Measurements from ENCODE around the gene ACAA1.
"Not testable (repeated sequence)": the region's sequence is repeated elsewhere in the genome, so short reads cannot be mapped to it uniquely, and the experiment has no call there.

The ACAA1 gene

GRCh38 chr3:38136777-38137614 is at the start of gene ACAA1:
Gene ACAA1, minus strand, starts transcription at chr3:38137127. Its CDS starts 92 bp downstream, at chr3:38137035.
- peak; percentile 97 for DNase-seq

- DNase-seq = no peak
These were observed 40.3 kb upstream of the ACAA1 start for GRCh38 chr3:38177181-38177580.

- peak; percentile 15 for DNase-seq
These were observed 37.0 kb upstream of the ACAA1 start for GRCh38 chr3:38173834-38174418.

- no peak for DNase-seq
These were observed 34.7 kb upstream of the ACAA1 start for GRCh38 chr3:38171622-38172021.

- no peak for DNase-seq
These were observed 33.8 kb upstream of the ACAA1 start for GRCh38 chr3:38170722-38171121.

- peak; percentile 26 for DNase-seq
These were observed 32.0 kb upstream of the ACAA1 start for GRCh38 chr3:38169027-38169317.

GRCh38 chr3:38168151-38169026 is 31.5 kb upstream of the ACAA1 start:
- DNase-seq = no peak

GRCh38 chr3:38167591-38167990 is 30.7 kb upstream of the ACAA1 start:
- no peak for DNase-seq

GRCh38 chr3:38165722-38166387 is 28.9 kb upstream of the ACAA1 start:
- DNase-seq = peak; percentile 14

- DNase-seq = peak; percentile 99
These were observed 28.2 kb upstream of the ACAA1 start, which contains the start of gene OXSR1 for GRCh38 chr3:38164952-38165721. Gene OXSR1, plus strand, starts transcription at chr3:38165537. Its CDS starts 340 bp downstream, at chr3:38165877.

GRCh38 chr3:38164643-38164951 is 27.7 kb upstream of the ACAA1 start:
- no peak for DNase-seq

GRCh38 chr3:38163841-38164642 is 27.1 kb upstream of the ACAA1 start:
- no peak for DNase-seq

- DNase-seq = no peak
These were observed 26.4 kb upstream of the ACAA1 start for GRCh38 chr3:38163117-38163840.

GRCh38 chr3:38160704-38161103 is 23.8 kb upstream of the ACAA1 start:
- not testable (repeated sequence) for DNase-seq

- no peak for DNase-seq
These were observed 21.5 kb upstream of the ACAA1 start for GRCh38 chr3:38158472-38158871.

- no peak for DNase-seq
These were observed 20.7 kb upstream of the ACAA1 start for GRCh38 chr3:38157595-38157994.

- no peak for DNase-seq
These were observed 20.2 kb upstream of the ACAA1 start for GRCh38 chr3:38157117-38157516.

GRCh38 chr3:38155825-38156224 is 18.9 kb upstream of the ACAA1 start:
- no peak for DNase-seq

GRCh38 chr3:38154625-38155255 is 17.8 kb upstream of the ACAA1 start:
- no peak for DNase-seq

- no peak for DNase-seq
These were observed 17.1 kb upstream of the ACAA1 start for GRCh38 chr3:38154033-38154494.
